Testis (tissue), 3 donors: Measurements from ENCODE around the gene THAP10. TPM values are rescaled to one million over a fixed set of nuclear protein-coding genes. Genes with fewer than 3 reads are reported as not detected.

ENCODE experiments used
- DNase-seq: peaks from one replicate; pipeline ENCODE4 v3.0.0-alpha.2; 2019
- H3K27ac ChIP-seq, 2 donors: fragments of 200-600 bp; sonication (generic); one replicate each; pipeline ENCODE4 v1.5.1; 2019
- H3K27me3 ChIP-seq: fragments of 200-600 bp; sonication (generic); one replicate; pipeline ENCODE4 v1.5.1; 2019
- H3K36me3 ChIP-seq: fragments of 200-600 bp; sonication (generic); one replicate; pipeline ENCODE4 v1.5.1; 2017; ENCODE audit warnings: low read depth; ENCODE audit errors: missing control alignments
- H3K4me1 ChIP-seq: fragments of 200-600 bp; sonication (generic); one replicate; pipeline ENCODE4 v1.5.1; 2019
- H3K4me3 ChIP-seq, 2 donors: fragments of 200-600 bp; sonication (generic); one replicate each; pipeline ENCODE4 v1.5.1; 2017 to 2019
- H3K9me3 ChIP-seq: fragments of 200-600 bp; sonication (generic); one replicate; pipeline ENCODE4 v1.5.1; 2017
- CTCF ChIP-seq, 3 experiments: fragments of 450-650 bp in 2 of 3; fragments of 200-600 bp in 1 of 3; sonication (generic) in 1 of 3; IDR thresholded peaks; one replicate each; pipeline ENCODE4 v1.5.1; 2016 to 2019; ENCODE audit warnings: antibody characterized with exemption in 3 of 3, mild to moderate bottlenecking in 2 of 3, moderate library complexity in 1 of 3
- POLR2A ChIP-seq: fragments of 450-650 bp; IDR thresholded peaks from one replicate; pipeline ENCODE4 v1.6.1; 2017; ENCODE audit warnings: antibody characterized with exemption, mild to moderate bottlenecking, moderate library complexity
- WGBS, 2 donors: methylation state at CpG; one replicate each; pipeline ENCODE4 v1.1.5; 2018; 5-methylcytosine and 5-hydroxymethylcytosine counted together
- intact Hi-C: fragments of 100-400 bp; cut with DNase I; formaldehyde crosslinking; loops from one replicate; pipeline ENCODE4 v1.15.1; 2023; ENCODE audit warnings: low total_unique reads
- polyA plus RNA-seq: library from polyadenylated mRNA; stranded (reverse); fragments of 350-450 nt; fragmentation: Illumina TruSeq; extraction: RNeasy Lipid Tissue Mini Kit (QIAGEN cat#74804); gene quantifications from one replicate; pipeline ENCODE4 v1.2.3, GENCODE V29; 2014; ENCODE audit warnings: low read depth, low replicate concordance; ENCODE audit not compliant: insufficient read depth
- total RNA-seq, 2 donors: library from RNA; depleted of rRNA; stranded (reverse); fragments of >200 nt; gene quantifications; one replicate each; pipeline ENCODE4 v1.2.3, GENCODE V29; 2016

Gene THAP10
- total and polyA plus RNA-seq, 3 donors from 2014 or later: 4.5 to 6.5 (median 6.1) TPM

DNA sequence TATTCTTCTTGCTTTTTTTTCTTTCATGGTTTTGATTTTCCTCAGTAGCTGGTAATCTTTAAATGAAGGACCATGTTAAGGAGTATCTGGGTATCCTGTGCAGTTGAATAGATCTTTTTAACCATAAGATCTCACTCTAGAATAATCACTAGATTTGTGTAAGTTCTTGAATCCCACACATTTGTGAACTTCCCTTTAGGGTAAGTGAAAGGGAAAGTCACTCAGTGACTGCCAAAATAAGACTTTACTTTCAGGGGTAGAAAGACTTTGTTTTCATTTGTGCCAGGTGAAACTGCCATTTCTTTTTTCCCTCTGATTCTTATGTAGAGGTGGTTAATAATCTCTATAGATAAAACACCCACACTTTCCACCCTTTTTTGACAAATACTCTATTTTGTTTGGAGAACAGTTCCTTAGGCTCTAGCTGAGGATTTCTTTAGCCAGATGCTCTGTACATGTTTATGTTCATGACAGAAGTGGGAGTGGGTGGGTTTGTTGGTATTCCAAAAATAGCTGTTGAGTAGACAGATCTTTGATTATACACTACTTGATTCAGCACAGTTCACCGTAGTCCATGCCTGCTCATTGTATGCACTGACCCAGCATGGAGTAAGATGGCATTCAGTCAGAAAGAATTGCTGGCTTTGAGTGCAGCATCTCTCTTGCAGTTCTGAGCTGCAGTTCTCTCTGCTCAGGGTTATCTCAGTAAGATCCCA lies 28.9 kb upstream of the THAP10 start:
- DNase-seq: no peak
- Histone ChIP-seq H3K4me1 (no peaks in the 10 kb centered on the region), H3K27me3 (no peaks in the 10 kb centered on the region), H3K9me3 (no peaks in the 10 kb centered on the region), H3K27ac (no peak overlapping the region), H3K4me3 (no peak overlapping the region), H3K36me3 (no peaks in the 10 kb centered on the region)
- TF ChIP-seq CTCF (IDR thresholded peaks at IDR 0.05) (no peak), POLR2A (no peak)
- WGBS, 2 donors: 54 to 69% methylated on average over 1 of the region's 1 CpG
- intact Hi-C loops: no loop called here

- H3K36me3 ChIP-seq: no peaks in the 10 kb centered on the region
- no peak overlapping the region for H3K27ac ChIP-seq
- intact Hi-C loops: no loop called here
- no peak for DNase-seq
- no peak overlapping the region for H3K4me3 ChIP-seq
- no peaks in the 10 kb centered on the region for H3K27me3 ChIP-seq
- no peak for TF ChIP-seq CTCF (IDR thresholded peaks at IDR 0.05)
- no peak for TF ChIP-seq POLR2A
- no peaks in the 10 kb centered on the region for H3K4me1 ChIP-seq
- no peaks in the 10 kb centered on the region for H3K9me3 ChIP-seq
- 97 to 100% methylated on average over 2 to 6 of the region's 6 CpGs for WGBS, 2 donors
These were observed 25.7 kb upstream of the THAP10 start for GRCh38 chr15:70917955-70918354.

GRCh38 chr15:70916531-70916930 lies 24.3 kb upstream of the THAP10 start:
- Histone ChIP-seq H3K9me3 (no peaks in the 10 kb centered on the region), H3K4me1 (no peaks in the 10 kb centered on the region), H3K4me3 (no peak overlapping the region), H3K27me3 (no peaks in the 10 kb centered on the region), H3K36me3 (no peaks in the 10 kb centered on the region), H3K27ac (no peak overlapping the region)
- intact Hi-C loops: no loop called here
- no peak for DNase-seq
- no peak for TF ChIP-seq POLR2A
- TF ChIP-seq CTCF (IDR thresholded peaks at IDR 0.05): no peak
- 93 to 100% methylated on average over 4 to 10 of the region's 10 CpGs for WGBS, 2 donors

- TF ChIP-seq CTCF (IDR thresholded peaks at IDR 0.05) (no peak), POLR2A (no peak)
- no peaks in the 10 kb centered on the region for H3K9me3 ChIP-seq
- H3K4me1 ChIP-seq: no peaks in the 10 kb centered on the region
- H3K27ac ChIP-seq: no peak overlapping the region
- no peak overlapping the region for H3K4me3 ChIP-seq
- H3K36me3 ChIP-seq: no peaks in the 10 kb centered on the region
- intact Hi-C loops: no loop called here
- no peaks in the 10 kb centered on the region for H3K27me3 ChIP-seq
- 89 to 92% methylated on average over 1 of the region's 1 CpG for whole genome bisulfite sequencing, 2 donors
- no peak for DNase-seq
These were observed 20.0 kb upstream of the THAP10 start for GRCh38 chr15:70912187-70912586.

DNA sequence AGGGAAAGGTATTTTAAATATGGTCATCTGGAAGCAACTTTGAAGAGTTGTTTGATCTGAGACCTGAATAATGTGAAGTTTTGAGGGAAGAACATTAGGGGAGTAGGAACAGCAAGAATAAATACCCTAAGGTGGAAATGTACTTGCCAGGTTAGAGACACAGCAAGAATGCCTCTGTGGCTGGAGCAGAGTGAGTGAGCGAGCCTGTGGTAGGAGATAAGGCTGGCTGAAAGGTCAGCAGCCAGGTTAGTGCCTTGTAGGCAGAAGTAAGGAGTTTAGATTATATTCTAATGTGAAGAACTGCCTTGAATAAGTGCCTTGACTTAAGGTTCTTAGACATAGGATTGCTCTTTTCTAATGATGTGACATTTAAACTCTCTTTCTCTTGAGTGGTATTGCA lies 18.7 kb upstream of the THAP10 start:
- no peaks in the 10 kb centered on the region for H3K27me3 ChIP-seq
- no peak for TF ChIP-seq CTCF (IDR thresholded peaks at IDR 0.05)
- no peak for TF ChIP-seq POLR2A
- H3K9me3 ChIP-seq: no peaks in the 10 kb centered on the region
- intact Hi-C loops: no loop called here
- H3K4me3 ChIP-seq: no peak overlapping the region
- no peaks in the 10 kb centered on the region for H3K4me1 ChIP-seq
- H3K27ac ChIP-seq: no peak overlapping the region
- no peaks in the 10 kb centered on the region for H3K36me3 ChIP-seq
- WGBS, 2 donors: 84 to 92% methylated on average over 1 of the region's 1 CpG
- no peak for DNase-seq
